Body of pancreas (tissue), 4 donors: ENCODE data around the gene MAPK7.

Experiments used
- CTCF ChIP-seq, 7 experiments: fragments of 450-650 bp in 4 of 7; fragments of 200-600 bp in 3 of 7; sonication (generic) in 3 of 7; IDR thresholded peaks; one replicate each; pipeline ENCODE4 v1.5.1; 2016 to 2019; ENCODE audit warnings: antibody characterized with exemption in 7 of 7
- POLR2A ChIP-seq, 3 donors: fragments of 450-650 bp; IDR thresholded peaks; one replicate each; pipeline ENCODE4 v1.6.1; 2016; ENCODE audit warnings: antibody characterized with exemption in 3 of 3, mild to moderate bottlenecking in 2 of 3

GRCh38 chr17:19369846-19370492 is 8.3 kb upstream of the MAPK7 start:
- TF ChIP-seq POLR2A (IDR thresholded peaks at IDR 0.05) (no peak), CTCF (IDR thresholded peaks at IDR 0.05) (no peak)
